GM03348 (cell line): ENCODE data around the gene ADAMTS9.

Experiments used
- DNase-seq: peaks from one replicate; pipeline ENCODE4 v3.0.0; 2012; ENCODE audit warnings: low spot score

Gene ADAMTS9

DNA sequence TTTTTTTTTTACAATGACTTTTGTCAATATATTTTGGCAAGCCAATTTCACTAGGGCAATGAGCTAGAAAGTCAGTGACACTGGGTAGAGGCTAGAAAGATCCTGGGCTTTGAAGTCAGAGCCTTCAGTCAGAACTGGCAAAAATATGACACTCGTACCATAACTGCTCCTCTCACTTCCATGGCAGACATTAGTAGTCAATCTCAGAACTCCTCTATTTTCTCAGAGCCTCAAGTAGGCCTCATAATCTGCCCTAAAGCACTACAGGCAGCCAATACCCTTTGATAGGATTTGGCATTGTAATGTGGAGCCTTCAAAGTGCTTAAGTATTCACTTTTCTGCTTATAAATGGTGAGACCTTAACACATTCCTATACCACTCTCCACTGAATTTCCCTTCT is 67.8 kb downstream of the ADAMTS9 start:
- no peak for DNase-seq

DNA sequence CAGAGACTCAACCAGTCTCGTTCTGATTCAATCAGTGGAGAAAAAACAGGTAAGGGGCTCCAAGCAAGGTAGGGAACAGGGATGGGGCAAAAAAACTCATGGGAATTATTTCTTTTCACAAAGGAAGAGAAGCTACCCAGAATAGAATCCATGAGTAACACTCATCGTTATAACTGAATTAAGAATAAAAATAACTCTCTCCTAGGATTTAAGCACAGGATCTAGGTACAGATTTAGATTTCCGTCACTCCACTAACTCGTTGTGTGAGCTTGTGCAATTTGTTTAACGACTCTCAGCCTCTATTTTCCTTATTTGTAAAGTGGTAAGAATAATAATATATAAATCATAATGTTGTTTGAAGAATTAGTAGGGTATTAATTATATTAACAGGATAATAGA is 68.6 kb downstream of the ADAMTS9 start:
- no peak for DNase-seq

- no peak for DNase-seq
Observed at GRCh38 chr3:64617610-64618009, 70.2 kb downstream of the ADAMTS9 start.

GRCh38 chr3:64616953-64617352 is 70.8 kb downstream of the ADAMTS9 start:
- no peak for DNase-seq

DNA sequence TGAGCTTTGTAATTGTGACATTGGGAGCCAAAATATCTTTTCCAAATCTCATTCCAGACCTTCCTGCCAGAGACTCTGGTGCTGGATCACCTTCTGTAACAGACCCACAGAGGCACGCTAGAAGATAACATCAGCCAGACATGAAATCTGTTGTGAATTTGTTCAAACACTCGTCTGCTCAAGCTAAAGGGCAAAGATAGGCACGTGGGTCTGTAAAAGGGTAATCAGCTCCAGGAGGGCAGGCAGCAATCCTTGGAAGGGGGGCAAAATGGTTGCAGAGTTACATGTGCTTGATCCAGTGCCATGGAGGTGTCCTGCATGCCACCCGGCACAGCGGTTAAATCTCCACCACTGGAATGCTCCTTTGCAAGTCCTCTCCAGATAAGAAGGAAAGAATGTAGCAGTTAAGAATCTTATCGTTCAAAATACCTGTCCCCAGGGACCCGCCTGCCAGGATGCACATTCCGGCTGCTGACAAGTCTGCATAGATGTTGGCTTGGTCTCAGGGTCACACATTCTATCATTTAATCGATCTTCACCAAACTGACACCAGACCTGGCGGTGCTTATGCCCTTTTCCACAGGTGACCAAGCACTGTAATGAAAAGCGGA is 74.8 kb downstream of the ADAMTS9 start:
- DNase-seq, result no peak

DNA sequence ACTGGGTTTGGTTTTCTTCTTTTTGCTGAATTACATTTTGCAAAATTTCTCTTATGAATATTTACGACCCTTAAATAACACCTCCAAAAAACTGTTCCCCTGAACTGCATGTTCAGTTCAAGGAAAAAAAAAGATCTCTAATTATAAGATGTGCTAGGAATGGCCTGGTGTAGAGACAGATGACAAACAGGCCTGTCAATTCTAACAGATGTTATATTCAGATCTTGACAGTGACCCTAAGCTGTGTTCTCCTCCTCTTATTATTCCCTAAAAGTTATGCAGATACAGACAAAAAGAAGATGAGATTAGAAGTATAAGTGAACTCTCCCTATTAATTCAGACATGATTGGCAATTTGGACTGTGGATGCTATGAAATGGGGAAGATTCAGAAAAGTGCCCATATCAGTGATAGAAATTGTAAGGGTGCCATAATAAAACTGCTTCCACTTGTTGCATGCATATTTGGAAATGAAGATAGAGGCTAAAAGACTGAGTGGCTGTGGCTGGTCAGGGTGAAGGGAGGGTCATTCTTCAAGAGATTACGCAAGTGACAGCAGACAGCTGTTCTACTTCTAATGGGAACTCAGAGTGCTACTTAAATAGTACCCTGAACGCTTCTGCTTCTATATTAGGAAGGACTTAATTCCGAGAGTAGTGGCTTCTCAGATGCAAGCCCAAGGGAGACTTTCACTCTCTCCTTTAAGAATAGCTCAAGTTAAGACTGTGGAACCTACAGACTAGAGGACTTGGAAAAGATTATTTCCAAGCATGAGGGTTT is 75.5 kb downstream of the ADAMTS9 start:
- DNase-seq, result peak; percentile 66

GRCh38 chr3:64608741-64609140 is 79.1 kb downstream of the ADAMTS9 start:
- no peak for DNase-seq

- no peak for DNase-seq
Observed at GRCh38 chr3:64607032-64607551, 80.7 kb downstream of the ADAMTS9 start.

DNA sequence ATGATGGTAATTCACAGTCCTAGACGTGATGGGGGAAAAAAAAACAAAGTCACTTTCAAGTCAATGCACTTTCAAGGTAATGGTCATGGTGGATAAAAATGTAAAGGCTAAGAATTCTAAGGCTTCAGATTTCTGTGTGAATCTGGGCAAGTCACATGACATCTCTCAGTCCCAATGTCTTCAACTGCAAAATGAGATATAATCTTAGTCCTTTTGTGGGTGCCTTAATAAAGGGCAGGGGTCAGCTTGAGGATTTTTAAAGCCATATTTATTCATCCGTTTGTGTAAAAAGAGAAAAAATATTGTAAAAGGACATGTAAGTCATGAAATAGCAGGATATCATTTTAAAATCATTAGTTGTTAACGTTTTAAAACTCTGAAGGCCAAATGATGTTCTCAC is 83.5 kb downstream of the ADAMTS9 start:
- no peak for DNase-seq

DNA sequence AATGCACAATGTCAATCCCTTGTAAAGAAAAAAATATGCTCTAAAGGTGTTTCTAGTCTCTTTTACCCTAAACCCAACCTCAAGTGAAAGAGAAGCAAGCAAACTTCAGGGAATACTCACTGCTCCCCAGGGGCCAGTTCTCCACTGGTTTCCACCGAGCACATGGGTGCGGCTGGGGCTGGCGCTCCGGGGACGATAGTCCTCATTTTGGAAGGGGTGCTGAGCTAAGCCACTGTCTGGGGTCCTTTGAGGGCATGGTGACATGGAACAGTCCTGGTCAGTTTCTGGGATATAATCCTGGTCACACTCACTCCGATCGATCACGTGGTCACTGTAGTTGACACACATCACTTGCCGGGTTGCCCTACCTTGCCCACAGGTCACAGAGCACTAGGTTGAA is 86.0 kb downstream of the ADAMTS9 start:
- DNase-seq, result no peak

GRCh38 chr3:64600246-64600950 is 87.4 kb downstream of the ADAMTS9 start:
- no peak for DNase-seq

DNA sequence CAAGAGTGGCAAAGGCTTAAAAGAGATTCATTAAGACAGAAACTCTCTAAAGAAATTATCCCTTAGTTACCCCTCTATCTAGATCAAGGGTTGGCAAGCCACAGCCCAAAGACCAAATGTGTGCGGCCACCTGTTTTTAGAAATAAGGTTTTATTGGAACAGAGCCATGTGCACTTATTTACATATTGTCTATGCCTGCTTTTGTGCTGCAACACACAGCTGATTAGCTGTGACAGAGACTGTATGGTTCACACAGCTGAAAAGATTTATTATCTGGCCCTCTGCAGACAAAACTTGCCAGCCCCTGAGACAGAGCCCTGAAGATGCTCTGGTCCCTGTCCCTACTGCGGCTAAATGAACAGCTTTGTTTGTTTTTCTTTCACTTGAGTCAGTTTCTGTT is 88.1 kb downstream of the ADAMTS9 start:
- no peak for DNase-seq

DNA sequence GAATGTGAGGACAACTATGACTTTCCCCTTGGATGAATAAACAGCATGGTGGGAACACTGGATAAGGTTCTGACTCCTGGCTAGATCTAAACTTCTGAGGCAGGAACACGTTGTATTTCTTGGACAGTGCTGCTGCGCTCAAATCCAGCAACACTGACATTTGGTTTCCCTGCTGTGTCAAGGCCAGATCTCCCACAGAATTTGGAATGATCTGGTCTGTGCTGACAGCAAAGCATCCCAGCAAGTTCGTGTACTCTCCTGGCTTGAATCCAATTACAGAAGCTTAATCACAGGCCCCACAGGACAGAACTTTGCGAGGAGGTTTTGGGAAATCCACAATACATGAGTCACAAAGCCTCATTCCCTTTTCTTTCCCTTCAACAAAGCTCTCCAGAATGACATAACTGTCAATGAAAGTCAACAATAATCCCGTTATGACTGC is 92.5 kb downstream of the ADAMTS9 start:
- peak; percentile 77 for DNase-seq

GRCh38 chr3:64594134-64594533 is 93.7 kb downstream of the ADAMTS9 start:
- no peak for DNase-seq

DNA sequence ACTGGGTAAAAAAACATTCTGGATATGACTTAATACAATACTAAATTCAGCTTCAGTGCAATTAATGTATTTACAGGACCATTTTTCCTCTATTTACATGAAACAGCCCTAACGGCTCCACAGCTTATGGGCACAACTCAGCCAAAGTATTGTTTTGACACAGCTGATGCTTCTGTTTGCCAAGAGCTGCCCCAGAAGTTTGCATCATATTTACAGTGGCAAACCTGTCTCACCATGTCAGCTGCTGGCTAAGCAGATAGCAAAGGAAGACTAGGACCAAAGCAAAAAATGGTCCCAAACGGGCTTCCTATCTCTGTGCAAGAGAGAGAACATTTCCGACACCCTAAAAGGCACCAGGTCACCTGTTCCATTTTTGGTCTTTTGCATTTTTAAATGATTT is 94.5 kb downstream of the ADAMTS9 start:
- DNase-seq, result no peak

GRCh38 chr3:64591615-64592014 is 96.2 kb downstream of the ADAMTS9 start:
- no peak for DNase-seq

DNA sequence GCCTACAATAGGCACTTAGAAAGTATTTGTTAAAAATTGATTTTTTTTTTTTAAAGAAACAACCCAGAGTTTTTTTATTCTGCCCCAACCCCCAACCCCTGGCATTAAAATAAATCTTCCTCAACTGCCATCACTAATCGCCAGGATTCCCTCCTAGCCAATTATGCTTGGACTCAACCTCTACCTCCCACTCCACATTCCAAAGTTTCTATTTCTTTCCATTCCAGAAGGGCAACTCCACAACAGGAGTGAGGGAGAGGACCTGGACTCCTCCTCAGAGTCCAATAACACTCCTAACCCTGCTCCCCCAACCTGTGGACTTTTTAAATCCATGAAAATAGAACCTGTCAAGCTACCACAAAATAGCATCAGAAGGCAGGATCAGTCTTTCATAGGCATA is 99.4 kb downstream of the ADAMTS9 start:
- no peak for DNase-seq

DNA sequence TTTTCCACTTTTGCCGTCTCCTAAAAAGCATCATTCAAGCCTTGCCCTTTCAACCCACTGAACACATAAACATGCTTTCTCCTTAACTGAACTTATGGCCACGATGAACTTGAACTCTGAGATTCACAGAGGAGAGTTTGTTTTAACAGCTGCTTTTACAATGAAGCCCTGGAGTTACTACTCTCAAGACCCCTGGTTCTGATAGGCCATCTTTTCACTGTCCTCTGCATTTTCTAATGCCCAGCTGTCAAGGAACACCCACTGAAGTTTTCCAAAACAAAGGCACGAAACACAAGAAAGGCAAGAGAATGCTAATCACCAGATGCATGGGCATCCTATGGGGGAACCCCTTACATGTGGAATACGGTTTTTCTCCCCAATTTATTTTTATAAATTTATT is 100.8 kb downstream of the ADAMTS9 start:
- no peak for DNase-seq

DNA sequence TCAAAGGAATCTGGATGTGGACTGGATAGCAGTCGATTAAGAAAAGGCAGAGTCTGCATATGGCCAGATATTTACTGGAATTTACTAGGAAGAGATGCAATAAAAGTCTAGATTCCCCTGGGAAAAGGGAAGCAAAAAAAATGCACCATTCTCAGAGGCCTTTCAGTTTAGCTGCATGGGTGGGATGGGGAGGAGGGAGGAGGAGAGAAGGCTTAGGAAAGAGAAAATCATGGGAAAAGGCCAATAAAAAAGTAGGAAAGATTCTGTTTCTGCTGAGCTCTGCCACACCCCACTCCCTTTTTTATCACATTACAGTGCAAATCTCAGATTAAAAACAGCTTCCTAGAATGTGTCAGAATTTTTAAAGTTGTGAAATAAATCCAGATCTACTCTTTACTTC is 103.6 kb downstream of the ADAMTS9 start:
- peak; percentile 7 for DNase-seq

DNA sequence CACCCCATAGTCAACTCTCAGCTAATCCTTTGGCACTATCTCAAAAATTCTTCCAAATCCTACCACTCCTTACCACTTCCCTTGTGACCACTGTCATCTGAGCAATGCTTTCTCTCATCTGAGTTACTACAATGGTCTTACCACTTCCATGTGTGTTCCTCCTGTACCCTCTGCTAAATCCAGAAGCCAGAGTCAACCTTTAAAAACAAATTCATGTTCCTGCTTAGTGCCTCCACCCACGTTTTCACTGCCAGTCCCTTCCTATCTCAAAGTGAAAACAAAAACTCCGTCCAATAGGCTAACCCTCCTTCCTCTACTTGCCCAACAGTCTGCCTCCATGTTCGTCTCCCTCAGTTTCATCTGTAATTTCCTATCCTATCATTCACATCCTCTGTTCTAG is 109.0 kb downstream of the ADAMTS9 start:
- DNase-seq, result no peak

- DNase-seq, result no peak
Observed at GRCh38 chr3:64578062-64578770, 109.6 kb downstream of the ADAMTS9 start.

- DNase-seq, result no peak
Observed at GRCh38 chr3:64576211-64576775, 111.5 kb downstream of the ADAMTS9 start.
